ENCODE data around the gene KCNA5.

The KCNA5 gene

DNA sequence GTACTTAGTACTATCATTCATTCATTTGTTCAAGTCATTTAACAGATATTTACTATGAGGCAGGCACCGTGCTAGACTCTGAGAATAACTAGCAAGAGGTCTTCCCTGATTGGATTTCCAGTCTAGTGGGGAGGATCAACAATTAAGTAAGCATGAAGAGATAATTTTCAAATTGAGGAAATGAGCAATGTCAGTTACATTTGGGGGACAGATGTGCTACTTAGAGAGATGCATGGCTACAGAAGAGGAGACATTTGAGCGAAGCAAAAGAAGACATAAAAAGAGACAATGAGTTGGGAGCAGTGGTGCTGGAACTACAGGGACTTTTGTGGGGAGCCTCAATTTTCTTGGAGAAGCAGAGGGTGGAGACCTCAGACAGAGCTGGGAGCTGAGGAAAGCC lies 7.7 kb downstream of the KCNA5 start:
- no peaks in the 10 kb centered on the region for H3K36me3 ChIP-seq
- no peak overlapping the region for H3K4me3 ChIP-seq (ENCODE audit: low read depth, low read length)
- DNase-seq, result no peak
- H3K27ac ChIP-seq, result no peak overlapping the region
- no peaks in the 10 kb centered on the region for H3K27me3 ChIP-seq (ENCODE audit: insufficient read depth, low read depth, severe bottlenecking)
- TF ChIP-seq CTCF (IDR thresholded peaks at IDR 0.05; ENCODE audit: low read depth, low read length), result no peak
- H3K9me3 ChIP-seq (ENCODE audit: severe bottlenecking), result no peaks in the 10 kb centered on the region

DNA sequence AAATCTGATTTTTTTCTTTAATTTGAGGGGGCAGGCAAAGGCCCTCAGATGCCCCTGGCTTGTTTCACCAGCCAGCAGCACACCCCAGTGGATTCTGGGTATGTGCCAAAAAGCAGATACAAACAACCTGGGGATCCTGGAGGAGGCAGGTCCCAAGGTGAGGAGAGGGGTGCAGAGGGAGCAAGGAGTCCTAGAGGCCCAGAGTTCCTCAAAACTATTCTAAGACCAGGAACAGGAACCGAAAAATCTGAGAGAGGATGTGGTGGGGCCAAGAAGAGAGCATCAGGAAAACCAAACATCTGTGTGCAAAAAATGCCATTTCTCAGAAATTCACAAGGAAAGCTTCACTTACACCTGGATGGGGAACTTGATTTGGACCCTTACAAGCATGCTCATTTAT lies 8.2 kb downstream of the KCNA5 start:
- TF ChIP-seq CTCF (IDR thresholded peaks at IDR 0.05; ENCODE audit: low read depth, low read length), result no peak
- H3K9me3 ChIP-seq (ENCODE audit: severe bottlenecking), result no peaks in the 10 kb centered on the region

GRCh38 chr12:5052348-5052747 lies 8.7 kb downstream of the KCNA5 start:
- no peak for TF ChIP-seq CTCF (IDR thresholded peaks at IDR 0.05; ENCODE audit: low read depth, low read length)
- no peak overlapping the region for H3K27ac ChIP-seq
- DNase-seq, result no peak
- H3K27me3 ChIP-seq (ENCODE audit: insufficient read depth, low read depth, severe bottlenecking), result no peaks in the 10 kb centered on the region
- no peaks in the 10 kb centered on the region for H3K9me3 ChIP-seq (ENCODE audit: severe bottlenecking)
- H3K36me3 ChIP-seq, result no peaks in the 10 kb centered on the region
- no peak overlapping the region for H3K4me3 ChIP-seq (ENCODE audit: low read depth, low read length)

More for the DNA sequence above, 8.2 kb downstream of the KCNA5 start:
- no peaks in the 10 kb centered on the region for H3K27me3 ChIP-seq (ENCODE audit: insufficient read depth, low read depth, severe bottlenecking)
- DNase-seq, result no peak
- H3K27ac ChIP-seq, result no peak overlapping the region
- H3K36me3 ChIP-seq, result no peaks in the 10 kb centered on the region
- no peak overlapping the region for H3K4me3 ChIP-seq (ENCODE audit: low read depth, low read length)

- no peaks in the 10 kb centered on the region for H3K36me3 ChIP-seq
- no peak for TF ChIP-seq CTCF (IDR thresholded peaks at IDR 0.05; ENCODE audit: low read depth, low read length)
- H3K27ac ChIP-seq, result no peak overlapping the region
- H3K4me3 ChIP-seq (ENCODE audit: low read depth, low read length), result no peak overlapping the region
- no peaks in the 10 kb centered on the region for H3K9me3 ChIP-seq (ENCODE audit: severe bottlenecking)
- no peaks in the 10 kb centered on the region for H3K27me3 ChIP-seq (ENCODE audit: insufficient read depth, low read depth, severe bottlenecking)
- no peak for DNase-seq
Measured at GRCh38 chr12:5059358-5059757, 15.7 kb downstream of the KCNA5 start.

- Histone ChIP-seq H3K27me3 (ENCODE audit: insufficient read depth, low read depth, severe bottlenecking) (no peaks in the 10 kb centered on the region), H3K27ac (no peak overlapping the region), H3K9me3 (ENCODE audit: severe bottlenecking) (no peaks in the 10 kb centered on the region), H3K36me3 (no peaks in the 10 kb centered on the region), H3K4me3 (ENCODE audit: low read depth, low read length) (no peak overlapping the region)
- no peak for DNase-seq
- no peak for TF ChIP-seq CTCF (IDR thresholded peaks at IDR 0.05; ENCODE audit: low read depth, low read length)
Measured at GRCh38 chr12:5060958-5061357, 17.3 kb downstream of the KCNA5 start.

DNA sequence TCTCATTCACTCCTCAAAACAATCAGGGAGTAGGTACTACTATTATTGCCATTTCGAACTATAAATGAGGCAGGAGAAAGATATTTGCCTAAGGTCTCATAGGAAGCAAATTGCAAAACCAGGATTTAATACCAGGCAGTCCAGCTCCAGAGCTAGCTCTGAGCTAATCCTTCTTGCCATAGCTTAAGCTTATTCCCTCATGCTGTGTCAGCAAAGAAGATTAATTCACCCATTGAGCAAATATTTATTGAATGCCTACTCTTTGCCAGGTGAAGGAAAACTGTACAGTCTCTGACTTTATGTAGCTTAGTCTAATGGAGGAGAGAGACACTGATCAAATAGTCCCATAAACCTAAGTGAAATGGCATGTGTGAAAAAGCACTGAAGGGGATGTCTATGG lies 19.5 kb downstream of the KCNA5 start:
- TF ChIP-seq CTCF (IDR thresholded peaks at IDR 0.05; ENCODE audit: low read depth, low read length), result no peak
- Histone ChIP-seq H3K27me3 (ENCODE audit: insufficient read depth, low read depth, severe bottlenecking) (no peaks in the 10 kb centered on the region), H3K36me3 (no peaks in the 10 kb centered on the region), H3K27ac (no peak overlapping the region), H3K4me3 (ENCODE audit: low read depth, low read length) (no peak overlapping the region), H3K9me3 (ENCODE audit: severe bottlenecking) (no peaks in the 10 kb centered on the region)
- no peak for DNase-seq

Measured in WERI-Rb-1 (cell line).